SJCRH30 (cell line): ENCODE data around the gene GNPTAB. TPM values are rescaled to one million over a fixed set of nuclear protein-coding genes. Genes with fewer than 3 reads are reported as not detected.

Experiments used
- DNase-seq, 2 experiments: peaks; one replicate each; pipeline ENCODE4 v3.0.0-alpha.2; 2015 to 2020
- H3K27ac ChIP-seq: fragments of 250-450 bp; sonication (Bioruptor Pico); 2 replicates; pipeline ENCODE4 v1.5.1; 2020; ENCODE audit warnings: mild to moderate bottlenecking, moderate library complexity
- H3K27me3 ChIP-seq: fragments of 250-450 bp; sonication (Bioruptor Pico); 2 replicates; pipeline ENCODE4 v1.5.1; 2020; ENCODE audit warnings: mild to moderate bottlenecking, moderate library complexity
- H3K36me3 ChIP-seq: fragments of 250-450 bp; sonication (Bioruptor Pico); 2 replicates; pipeline ENCODE4 v1.5.1; 2020; ENCODE audit warnings: mild to moderate bottlenecking, moderate library complexity
- H3K4me1 ChIP-seq: fragments of 250-450 bp; sonication (Bioruptor Pico); 2 replicates; pipeline ENCODE4 v1.5.1; 2020; ENCODE audit warnings: mild to moderate bottlenecking, moderate library complexity
- H3K4me3 ChIP-seq: fragments of 250-450 bp; sonication (Bioruptor Pico); 2 replicates; pipeline ENCODE4 v1.5.1; 2020; ENCODE audit warnings: mild to moderate bottlenecking, moderate library complexity
- H3K9me3 ChIP-seq: fragments of 250-450 bp; sonication (Bioruptor Pico); replicated peaks from 2 replicates; pipeline ENCODE4 v1.5.1; 2020; ENCODE audit warnings: mild to moderate bottlenecking, moderate library complexity
- total RNA-seq: library from RNA; depleted of rRNA; stranded (reverse); fragments of >200 nt; shearing (Covaris generic); gene quantifications from 2 replicates; pipeline ENCODE4 v1.2.3, GENCODE V29; 2014

GNPTAB gene
- total RNA-seq, 1 experiment from 2014 or later: 11.6 TPM

DNA sequence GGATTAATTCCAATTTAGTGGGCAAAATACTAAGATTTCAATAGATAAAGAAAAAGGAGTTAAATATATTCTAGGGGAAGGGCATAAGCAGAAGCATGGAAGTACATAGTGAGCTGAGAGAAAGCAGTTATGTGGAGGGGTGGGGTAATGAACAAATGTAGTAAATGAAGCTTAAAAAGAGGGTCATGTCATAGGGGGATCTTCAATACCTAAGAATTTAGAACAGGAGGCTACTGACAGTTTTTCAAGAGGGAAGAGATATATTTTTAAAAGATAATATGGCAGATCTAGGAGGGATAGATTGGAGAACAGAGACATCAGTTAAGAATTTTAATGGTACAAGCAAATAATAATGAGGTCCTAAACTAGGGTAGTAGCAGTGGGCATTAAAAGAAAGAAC is 100.9 kb downstream of the GNPTAB start:
- no peaks in the 10 kb centered on the region for H3K27me3 ChIP-seq
- H3K9me3 ChIP-seq: no peaks in the 10 kb centered on the region
- H3K4me1 ChIP-seq: no peaks in the 10 kb centered on the region
- no peak overlapping the region for H3K4me3 ChIP-seq
- no peak overlapping the region for H3K27ac ChIP-seq
- H3K36me3 ChIP-seq: no peaks in the 10 kb centered on the region; the same call in 1 of the 2 replicates
- DNase-seq: no peak

GRCh38 chr12:101727098-101727497 is 103.7 kb downstream of the GNPTAB start:
- Histone ChIP-seq H3K4me3 (no peak overlapping the region), H3K9me3 (no peaks in the 10 kb centered on the region), H3K4me1 (no peaks in the 10 kb centered on the region), H3K36me3 (peaks cover 3% of the 10 kb centered on the region; the same call in 1 of the 2 replicates), H3K27ac (no peak overlapping the region), H3K27me3 (no peaks in the 10 kb centered on the region)
- DNase-seq: no peak

- Histone ChIP-seq H3K4me1 (no peaks in the 10 kb centered on the region), H3K9me3 (no peaks in the 10 kb centered on the region), H3K4me3 (no peak overlapping the region), H3K27me3 (no peaks in the 10 kb centered on the region), H3K36me3 (peaks cover 3% of the 10 kb centered on the region; the same call in 1 of the 2 replicates), H3K27ac (no peak overlapping the region)
- no peak for DNase-seq
Observed at GRCh38 chr12:101722392-101722791, 108.4 kb downstream of the GNPTAB start.

- Histone ChIP-seq H3K27ac (no peak overlapping the region), H3K4me1 (no peaks in the 10 kb centered on the region), H3K4me3 (no peak overlapping the region), H3K9me3 (no peaks in the 10 kb centered on the region), H3K27me3 (no peaks in the 10 kb centered on the region), H3K36me3 (peaks cover 3% of the 10 kb centered on the region; the same call in 1 of the 2 replicates)
- no peak for DNase-seq
Observed at GRCh38 chr12:101720118-101720517, 110.6 kb downstream of the GNPTAB start.

- Histone ChIP-seq H3K9me3 (no peaks in the 10 kb centered on the region), H3K27me3 (no peaks in the 10 kb centered on the region), H3K36me3 (peaks cover 2% of the 10 kb centered on the region; the same call in 1 of the 2 replicates), H3K4me1 (no peaks in the 10 kb centered on the region), H3K4me3 (no peak overlapping the region), H3K27ac (no peak overlapping the region)
- DNase-seq: no peak
Observed at GRCh38 chr12:101719566-101719965, 111.2 kb downstream of the GNPTAB start.

GRCh38 chr12:101714877-101715444 is 115.8 kb downstream of the GNPTAB start:
- no peaks in the 10 kb centered on the region for H3K27me3 ChIP-seq
- DNase-seq: no peak
- no peak overlapping the region for H3K27ac ChIP-seq

GRCh38 chr12:101713930-101714329 is 116.8 kb downstream of the GNPTAB start:
- H3K4me3 ChIP-seq: no peak overlapping the region
- DNase-seq: no peak
- H3K36me3 ChIP-seq: no peaks in the 10 kb centered on the region; the same call in 1 of the 2 replicates
- H3K27ac ChIP-seq: no peak overlapping the region
- H3K27me3 ChIP-seq: no peaks in the 10 kb centered on the region
- no peaks in the 10 kb centered on the region for H3K4me1 ChIP-seq
- no peaks in the 10 kb centered on the region for H3K9me3 ChIP-seq

More at GRCh38 chr12:101714877-101715444, 115.8 kb downstream of the GNPTAB start:
- Histone ChIP-seq H3K4me1 (no peaks in the 10 kb centered on the region), H3K36me3 (no peaks in the 10 kb centered on the region; the same call in 1 of the 2 replicates), H3K9me3 (no peaks in the 10 kb centered on the region), H3K4me3 (no peak overlapping the region)

- DNase-seq: no peak
- no peaks in the 10 kb centered on the region for H3K9me3 ChIP-seq
- H3K27ac ChIP-seq: no peak overlapping the region
- no peaks in the 10 kb centered on the region; the same call in 1 of the 2 replicates for H3K36me3 ChIP-seq
- no peaks in the 10 kb centered on the region for H3K27me3 ChIP-seq
- H3K4me3 ChIP-seq: no peak overlapping the region
- H3K4me1 ChIP-seq: no peaks in the 10 kb centered on the region
Observed at GRCh38 chr12:101713059-101713682, 117.6 kb downstream of the GNPTAB start.

DNA sequence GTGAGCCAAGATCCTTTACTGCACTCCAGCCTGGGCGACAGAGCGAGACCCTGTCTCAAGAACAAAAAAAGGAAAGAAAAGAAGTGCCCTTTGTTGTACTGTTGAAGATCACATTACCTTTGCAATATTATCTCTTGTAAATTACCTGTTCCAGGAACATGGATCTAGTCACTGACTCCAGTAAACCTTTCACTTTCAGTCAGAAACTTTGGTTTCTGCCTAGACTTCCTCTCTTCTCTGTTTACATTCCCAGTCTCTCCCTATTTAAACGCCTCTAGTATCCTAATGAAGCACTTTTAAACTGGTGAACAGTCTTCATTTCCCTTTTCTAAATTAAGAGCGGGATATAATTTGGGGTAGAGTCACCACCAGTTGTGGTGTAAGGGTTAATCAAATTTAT is 120.5 kb downstream of the GNPTAB start:
- no peak for DNase-seq
- no peaks in the 10 kb centered on the region; the same call in 1 of the 2 replicates for H3K36me3 ChIP-seq
- H3K4me3 ChIP-seq: no peak overlapping the region
- no peaks in the 10 kb centered on the region for H3K4me1 ChIP-seq
- H3K27ac ChIP-seq: no peak overlapping the region
- no peaks in the 10 kb centered on the region for H3K9me3 ChIP-seq
- no peaks in the 10 kb centered on the region for H3K27me3 ChIP-seq

GRCh38 chr12:101707131-101707782 is 123.5 kb downstream of the GNPTAB start:
- DNase-seq: no peak
- Histone ChIP-seq H3K36me3 (no peaks in the 10 kb centered on the region), H3K27ac (no peak overlapping the region), H3K4me3 (no peak overlapping the region), H3K9me3 (no peaks in the 10 kb centered on the region), H3K4me1 (no peaks in the 10 kb centered on the region), H3K27me3 (no peaks in the 10 kb centered on the region)

DNA sequence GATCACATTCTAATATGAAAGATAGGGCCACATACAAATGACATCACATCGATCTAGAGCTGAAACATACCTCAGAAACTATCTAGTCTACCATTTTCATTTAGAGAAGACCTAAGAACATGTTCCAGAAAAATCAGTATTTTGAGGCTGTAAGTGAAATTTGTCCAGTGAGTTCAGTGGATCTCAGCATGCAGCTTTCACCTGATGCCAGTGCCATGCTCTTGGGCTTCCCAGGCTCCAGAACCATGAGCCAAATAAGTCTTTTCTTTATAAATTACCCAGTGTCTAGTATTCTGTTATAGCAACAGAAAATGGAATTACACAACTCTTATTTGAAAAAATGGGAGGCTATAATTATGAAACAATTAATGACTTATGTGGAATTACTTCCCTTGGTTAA is 124.4 kb downstream of the GNPTAB start:
- Histone ChIP-seq H3K27me3 (no peaks in the 10 kb centered on the region), H3K4me1 (no peaks in the 10 kb centered on the region), H3K27ac (no peak overlapping the region), H3K9me3 (no peaks in the 10 kb centered on the region), H3K4me3 (no peak overlapping the region), H3K36me3 (no peaks in the 10 kb centered on the region)
- DNase-seq: no peak

GRCh38 chr12:101703487-101703886 is 127.3 kb downstream of the GNPTAB start:
- Histone ChIP-seq H3K36me3 (no peaks in the 10 kb centered on the region), H3K27ac (no peak overlapping the region), H3K27me3 (no peaks in the 10 kb centered on the region), H3K4me3 (no peak overlapping the region), H3K9me3 (no peaks in the 10 kb centered on the region), H3K4me1 (no peaks in the 10 kb centered on the region)
- DNase-seq: no peak

DNA sequence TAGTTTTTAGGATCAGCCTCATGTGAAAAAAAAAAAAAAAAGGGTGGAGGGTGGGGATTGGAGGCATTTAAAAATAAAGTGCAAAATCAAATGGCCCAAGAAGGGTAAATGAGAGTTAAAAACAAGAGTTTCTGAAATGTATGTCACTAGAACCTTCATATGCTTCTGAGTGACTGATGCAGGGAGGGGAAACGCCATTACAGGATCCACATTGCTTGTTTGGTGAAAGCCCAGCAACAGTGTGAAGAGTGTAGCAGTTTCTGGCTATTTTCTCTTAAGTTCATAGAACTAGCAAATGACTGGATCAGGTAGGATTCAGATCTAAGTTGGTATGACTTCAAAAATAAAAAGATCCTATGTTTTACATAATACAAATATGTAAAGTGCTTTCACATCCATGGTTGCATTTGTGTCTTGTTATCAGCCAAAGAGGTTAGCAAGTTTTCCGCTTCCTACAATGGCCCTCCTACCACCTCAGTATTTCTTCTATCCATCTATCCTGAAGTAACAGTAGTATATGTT is 130.4 kb downstream of the GNPTAB start:
- Histone ChIP-seq H3K4me1 (no peaks in the 10 kb centered on the region), H3K36me3 (no peaks in the 10 kb centered on the region), H3K27ac (no peak overlapping the region), H3K27me3 (no peaks in the 10 kb centered on the region), H3K4me3 (no peak overlapping the region), H3K9me3 (no peaks in the 10 kb centered on the region)
- DNase-seq: no peak

GRCh38 chr12:101698800-101699347 is 131.9 kb downstream of the GNPTAB start:
- no peaks in the 10 kb centered on the region for H3K36me3 ChIP-seq
- no peak overlapping the region for H3K27ac ChIP-seq
- no peaks in the 10 kb centered on the region for H3K9me3 ChIP-seq
- DNase-seq: peak in 1 of 2 experiments; percentile 20
- H3K4me3 ChIP-seq: peak overlapping the region; percentile 94
- H3K4me1 ChIP-seq: no peaks in the 10 kb centered on the region
- no peaks in the 10 kb centered on the region for H3K27me3 ChIP-seq
